HG02885 (cell line): ENCODE results near the gene KCTD19.

Experiments
- ATAC-seq: cut with Tn5 transposase; IDR thresholded peaks from one replicate; pipeline ENCODE4 v1.9.1; 2021; ENCODE audit warnings: mild to moderate bottlenecking; ENCODE audit not compliant: unreplicated experiment, poor library complexity

The KCTD19 gene

GRCh38 chr16:67284699-67285646, 41.6 kb downstream of the KCTD19 start:
- ATAC-seq: no peak

GRCh38 chr16:67283826-67284555, 42.5 kb downstream of the KCTD19 start:
- ATAC-seq: no peak

- no peak for ATAC-seq
Measured at GRCh38 chr16:67283039-67283825, 43.3 kb downstream of the KCTD19 start.

- no peak for ATAC-seq
Measured at GRCh38 chr16:67282447-67282805, 44.1 kb downstream of the KCTD19 start.

- ATAC-seq: no peak
Measured at GRCh38 chr16:67281536-67282446, 44.8 kb downstream of the KCTD19 start.

- ATAC-seq: no peak
Measured at GRCh38 chr16:67280090-67281015, 46.2 kb downstream of the KCTD19 start.

DNA sequence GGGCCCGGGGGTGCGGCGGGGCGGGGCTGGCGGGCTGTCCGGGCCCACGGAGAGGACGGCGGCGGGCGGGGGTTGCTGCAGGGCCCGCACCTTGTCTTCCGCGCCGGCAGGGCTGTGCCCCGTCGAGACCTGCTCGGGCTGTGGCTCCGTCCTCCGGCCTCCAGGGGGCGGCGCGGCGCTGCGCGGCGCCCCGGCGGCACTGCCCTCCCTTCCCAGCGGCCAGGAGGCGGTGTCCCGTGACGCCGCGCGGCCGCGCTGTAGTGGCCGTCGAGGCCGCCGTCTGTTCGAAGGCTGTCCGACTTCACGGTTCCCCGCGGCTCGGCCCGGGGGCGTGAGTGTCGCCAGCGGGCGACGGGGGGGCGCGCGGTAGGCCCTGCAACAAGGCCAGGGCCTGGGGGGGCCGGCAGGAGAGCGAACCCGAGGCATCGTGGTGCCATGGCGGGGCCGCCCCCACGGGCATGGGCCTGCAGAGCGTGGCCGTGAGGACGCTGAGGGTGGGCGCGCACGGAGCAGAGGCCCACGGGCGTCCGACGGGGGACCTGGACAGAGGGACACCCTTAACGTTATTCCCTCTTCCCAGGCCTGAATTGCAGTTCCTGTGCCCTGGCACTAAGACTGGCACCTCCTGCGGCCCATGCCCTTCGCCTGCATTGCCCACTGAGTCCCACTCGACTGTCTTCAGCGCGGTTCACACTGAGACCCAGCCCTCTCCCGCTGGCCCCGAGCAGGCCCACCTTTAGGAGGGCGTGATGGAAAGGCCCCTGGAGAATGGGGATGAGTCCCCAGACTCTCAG, 47.0 kb downstream of the KCTD19 start, which contains the start of gene PLEKHG4:
TSS of gene PLEKHG4 (plus strand) at position 237 of the 794 bp plus-strand sequence. CDS start at position 750, 513 bp downstream.
- ATAC-seq: peak; percentile 84

GRCh38 chr16:67278773-67279295, 47.7 kb downstream of the KCTD19 start:
- peak; percentile 45 for ATAC-seq

GRCh38 chr16:67277999-67278772, 48.4 kb downstream of the KCTD19 start:
- peak; percentile 20 for ATAC-seq

DNA sequence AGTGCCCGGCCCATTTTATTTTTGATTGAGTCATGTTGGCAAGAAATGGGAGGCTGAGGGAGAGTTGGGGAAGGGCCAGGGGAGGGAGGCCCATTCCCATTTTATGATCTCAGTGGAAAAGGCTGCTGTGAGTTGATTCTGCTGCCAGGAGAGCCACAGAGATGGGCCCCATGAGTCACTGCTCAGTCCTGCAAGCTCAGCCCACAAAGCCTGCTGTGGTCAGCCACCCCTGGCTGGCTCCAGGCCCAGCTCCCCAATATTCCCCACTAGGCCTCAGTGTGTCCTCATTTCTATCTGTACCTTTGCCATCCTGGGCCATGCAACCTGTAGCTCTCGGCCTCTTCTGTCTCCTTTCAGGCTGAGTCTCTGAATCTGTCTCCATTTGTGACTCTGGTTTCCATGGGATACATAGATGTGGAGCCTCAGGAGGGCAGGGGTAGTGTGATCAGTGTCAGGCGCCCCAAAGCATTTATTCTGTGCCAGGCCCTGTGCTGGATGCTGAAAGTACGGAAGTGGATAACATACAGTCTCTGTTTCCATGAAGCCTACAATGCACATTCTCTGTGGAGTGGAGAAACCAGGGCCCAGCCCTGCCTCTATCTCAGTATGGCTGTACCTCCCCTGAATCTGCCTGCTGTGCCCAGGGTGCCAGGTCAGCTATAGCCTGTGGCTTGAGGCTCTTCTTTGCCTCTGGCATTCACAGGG, 49.1 kb downstream of the KCTD19 start:
- no peak for ATAC-seq

GRCh38 chr16:67275321-67275720, 51.2 kb downstream of the KCTD19 start:
- ATAC-seq: no peak

- no peak for ATAC-seq
Measured at GRCh38 chr16:67271446-67271845, 55.1 kb downstream of the KCTD19 start.

GRCh38 chr16:67270931-67271338, 55.6 kb downstream of the KCTD19 start:
- no peak for ATAC-seq

- no peak for ATAC-seq
Measured at GRCh38 chr16:67269766-67270165, 56.8 kb downstream of the KCTD19 start.

- no peak for ATAC-seq
Measured at GRCh38 chr16:67268136-67268579, 58.4 kb downstream of the KCTD19 start.

- no peak for ATAC-seq
Measured at GRCh38 chr16:67265834-67266233, 60.7 kb downstream of the KCTD19 start.
